ENCODE measurements around the gene CCDC27. TPM values are rescaled to one million over a fixed set of nuclear protein-coding genes. Genes with fewer than 3 reads are reported as not detected.

The CCDC27 gene
- total and polyA plus RNA-seq, 2 of the 8 experiments (the other 6 are each of a cell fraction or from before 2014, with no cell fraction given): 0.15 TPM; not detected in 1

GRCh38 chr1:3735027-3735681, 17.1 kb upstream of the CCDC27 start (continued):
- no peak for TF ChIP-seq CHD7 (IDR thresholded peaks at IDR 0.05; ENCODE audit: insufficient replicate concordance, low read length)
- TF ChIP-seq RAD21 (IDR thresholded peaks at IDR 0.05 in 1 of 2, conservative IDR thresholded peaks at IDR 0.05 in 1 of 2; ENCODE audit: low read depth in 2 of 2, low read length in 2 of 2): no peak
- TF ChIP-seq TEAD4 (IDR thresholded peaks at IDR 0.05; ENCODE audit: low read depth, low read length): no peak
- TF ChIP-seq POLR2AphosphoS5 (IDR thresholded peaks at IDR 0.05; ENCODE audit: low read depth, low read length): no peak
- TF ChIP-seq KDM1A (IDR thresholded peaks at IDR 0.05; ENCODE audit: borderline replicate concordance, low read length): no peak
- TF ChIP-seq TBP (IDR thresholded peaks at IDR 0.05; ENCODE audit: low read depth, low read length): no peak
- TF ChIP-seq POU5F1 (IDR thresholded peaks at IDR 0.05; ENCODE audit: low read depth, low read length): no peak
- no peak for TF ChIP-seq CTCF (IDR thresholded peaks at IDR 0.05; ENCODE audit: control extremely low read depth in 1 of 3, insufficient read depth in 1 of 3, low read depth in 1 of 3, low read length in 3 of 3)

All from H1 (cell line).